Measurements from ENCODE around the gene SAP25. TPM values are rescaled to one million over a fixed set of nuclear protein-coding genes. Genes with fewer than 3 reads are reported as not detected.

The SAP25 gene
- 0.16 to 0.21 TPM in 2 of 3 replicates, not detected in the other for polyA plus RNA-seq
- polyA plus RNA-seq (2011; ENCODE audit: low read depth): not detected
- not detected in 2 replicates for polyA plus RNA-seq (2011; cell fraction: cytosol; rRNA removed)
- polyA plus RNA-seq (2011; cell fraction: nucleus; rRNA removed): 0.78 and 2.4 TPM in 2 replicates
- polyA plus RNA-seq (2012; ENCODE audit: low replicate concordance): 0.36 and 0.82 TPM in 2 replicates
- polyA minus RNA-seq: not detected in 3 replicates
- not detected for polyA minus RNA-seq (2011; cell fraction: cytosol; rRNA and poly(A)+ RNA removed)
- polyA minus RNA-seq (2011; cell fraction: nucleus; rRNA and poly(A)+ RNA removed): 0.84 TPM in 1 of 2 replicates, not detected in the other

DNA sequence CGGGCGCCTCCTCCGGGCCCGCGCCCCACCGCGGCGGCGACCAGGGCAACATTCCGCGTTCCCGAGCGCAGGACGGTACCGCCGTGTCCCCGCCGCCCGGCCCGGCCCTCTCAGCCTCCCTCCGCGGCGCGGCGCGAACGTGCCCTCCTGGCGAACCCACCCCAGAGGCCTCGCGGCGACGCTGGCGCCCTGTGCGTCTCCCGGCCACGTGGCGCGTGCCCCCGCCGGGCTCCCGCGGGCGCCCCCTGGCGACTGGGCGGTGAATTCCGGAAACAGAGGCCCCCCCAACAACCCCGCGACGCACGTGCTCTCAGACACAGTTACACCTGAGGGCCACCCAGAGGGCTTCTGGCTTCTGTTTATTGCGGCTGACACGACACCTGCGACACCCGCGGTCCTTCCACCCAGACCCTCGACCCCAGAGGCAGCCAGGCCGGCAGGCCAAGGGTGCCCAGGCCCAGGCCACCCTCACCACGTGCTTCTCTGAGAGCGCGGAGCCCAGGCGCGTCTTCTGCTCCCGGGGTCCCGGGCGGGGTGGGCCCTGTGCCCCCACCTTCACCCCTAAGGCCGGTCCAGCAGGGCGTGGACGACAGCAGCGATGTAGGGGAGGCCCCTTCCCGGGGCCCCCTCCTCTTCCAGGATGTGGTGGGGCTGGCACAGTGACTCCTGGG lies at the start of gene SAP25:
TSS of gene SAP25 (minus strand) at position 210 of the 671 bp plus-strand sequence. CDS start at position 52, 158 bp downstream.
- no peak within 1 kb of the TSS for H3K9ac ChIP-seq (ENCODE audit: control insufficient read depth, extremely low read depth, insufficient read depth, low read length)
- DNase-seq (ENCODE audit: low read depth, low spot score): no peak
- H2AFZ ChIP-seq (ENCODE audit: control insufficient read depth, low read length): no peak within 1 kb of the TSS
- peaks cover 3% of the 10 kb centered on the region for H3K4me1 ChIP-seq (ENCODE audit: control insufficient read depth, extremely low read depth, insufficient read depth, low read length)
- H3K9me3 ChIP-seq (ENCODE audit: control insufficient read depth, low read depth, low read length): no peaks in the 10 kb centered on the region
- H3K4me2 ChIP-seq (ENCODE audit: control insufficient read depth, extremely low read depth, insufficient read depth, low read depth, low read length): no peak within 1 kb of the TSS
- peaks cover 0 to 23% of the 10 kb centered on the region in 2 experiments for H3K36me3 ChIP-seq (ENCODE audit: control insufficient read depth in 2 of 2, extremely low read depth in 1 of 2, insufficient read depth in 2 of 2, low read length in 2 of 2)
- H3K9me1 ChIP-seq (ENCODE audit: control insufficient read depth, extremely low read depth, insufficient read depth, low read length): no peaks in the 10 kb centered on the region
- FAIRE-seq: no peak
- H3K27ac ChIP-seq (ENCODE audit: control insufficient read depth, insufficient read depth, low read length): no peak within 1 kb of the TSS
- dilution Hi-C loops (cut with MboI; ENCODE audit: extremely low pct_ligation_motif_present, low sequenced_read_pairs): no loop called here
- peaks cover 23% of the 10 kb centered on the region for H3K27me3 ChIP-seq (ENCODE audit: control insufficient read depth, extremely low read depth, insufficient read depth, low read length)
- no peaks in the 10 kb centered on the region for H3K79me2 ChIP-seq (ENCODE audit: control insufficient read depth, insufficient read depth, low read length)
- TF ChIP-seq, protein P1, sequence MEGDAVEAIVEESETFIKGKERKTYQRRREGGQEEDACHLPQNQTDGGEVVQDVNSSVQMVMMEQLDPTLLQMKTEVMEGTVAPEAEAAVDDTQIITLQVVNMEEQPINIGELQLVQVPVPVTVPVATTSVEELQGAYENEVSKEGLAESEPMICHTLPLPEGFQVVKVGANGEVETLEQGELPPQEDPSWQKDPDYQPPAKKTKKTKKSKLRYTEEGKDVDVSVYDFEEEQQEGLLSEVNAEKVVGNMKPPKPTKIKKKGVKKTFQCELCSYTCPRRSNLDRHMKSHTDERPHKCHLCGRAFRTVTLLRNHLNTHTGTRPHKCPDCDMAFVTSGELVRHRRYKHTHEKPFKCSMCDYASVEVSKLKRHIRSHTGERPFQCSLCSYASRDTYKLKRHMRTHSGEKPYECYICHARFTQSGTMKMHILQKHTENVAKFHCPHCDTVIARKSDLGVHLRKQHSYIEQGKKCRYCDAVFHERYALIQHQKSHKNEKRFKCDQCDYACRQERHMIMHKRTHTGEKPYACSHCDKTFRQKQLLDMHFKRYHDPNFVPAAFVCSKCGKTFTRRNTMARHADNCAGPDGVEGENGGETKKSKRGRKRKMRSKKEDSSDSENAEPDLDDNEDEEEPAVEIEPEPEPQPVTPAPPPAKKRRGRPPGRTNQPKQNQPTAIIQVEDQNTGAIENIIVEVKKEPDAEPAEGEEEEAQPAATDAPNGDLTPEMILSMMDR (optimal IDR thresholded peaks at IDR 0.05 in 1 of 3, IDR thresholded peaks at IDR 0.05 in 1 of 3, conservative IDR thresholded peaks at IDR 0.05 in 1 of 3; ENCODE audit: extremely low read depth in 1 of 3, insufficient read depth in 2 of 3, low read length in 3 of 3): no peak
- no peak for TF ChIP-seq EZH2 (IDR thresholded peaks at IDR 0.05; ENCODE audit: low read length)
- H4K20me1 ChIP-seq (ENCODE audit: control insufficient read depth, extremely low read depth, insufficient read depth, low read length): no peaks in the 10 kb centered on the region
- H3K4me3 ChIP-seq (ENCODE audit: control insufficient read depth in 2 of 3, extremely low read depth in 1 of 3, insufficient read depth in 2 of 3, low read depth in 1 of 3, low read length in 3 of 3): no peak within 1 kb of the TSS

DNA sequence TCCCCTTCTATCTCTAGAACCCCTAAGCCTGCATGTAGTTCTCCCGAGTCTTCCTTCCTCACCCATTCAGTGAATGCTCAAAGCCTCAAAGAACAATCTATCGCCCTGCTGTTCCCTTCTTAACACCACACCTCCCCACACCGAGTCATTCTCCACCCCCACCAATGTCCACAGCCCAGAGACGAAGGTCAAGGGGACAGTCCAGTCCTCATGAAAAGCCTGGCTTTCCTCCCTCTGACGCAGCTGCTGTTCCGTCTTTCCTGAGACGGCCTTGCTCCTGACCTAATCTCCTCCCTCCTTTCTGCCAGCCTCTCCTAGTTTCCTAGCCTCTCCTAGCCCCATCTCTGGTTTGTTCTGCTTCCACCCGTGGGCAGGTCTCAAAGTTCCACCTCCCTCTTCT lies 47.9 kb upstream of the SAP25 start:
- H3K36me3 ChIP-seq (ENCODE audit: control insufficient read depth in 2 of 2, extremely low read depth in 1 of 2, insufficient read depth in 2 of 2, low read length in 2 of 2): no peaks in the 10 kb centered on the region
- no peak overlapping the region for H3K4me2 ChIP-seq (ENCODE audit: control insufficient read depth, extremely low read depth, insufficient read depth, low read depth, low read length)
- no peaks in the 10 kb centered on the region for H4K20me1 ChIP-seq (ENCODE audit: control insufficient read depth, extremely low read depth, insufficient read depth, low read length)
- no peak overlapping the region for H3K4me3 ChIP-seq (ENCODE audit: control insufficient read depth in 2 of 3, extremely low read depth in 1 of 3, insufficient read depth in 2 of 3, low read depth in 1 of 3, low read length in 3 of 3)
- no peaks in the 10 kb centered on the region for H3K79me2 ChIP-seq (ENCODE audit: control insufficient read depth, insufficient read depth, low read length)
- H3K9me1 ChIP-seq (ENCODE audit: control insufficient read depth, extremely low read depth, insufficient read depth, low read length): no peaks in the 10 kb centered on the region
- no peak overlapping the region for H3K9ac ChIP-seq (ENCODE audit: control insufficient read depth, extremely low read depth, insufficient read depth, low read length)
- no peaks in the 10 kb centered on the region for H3K27me3 ChIP-seq (ENCODE audit: control insufficient read depth, extremely low read depth, insufficient read depth, low read length)
- no peak for FAIRE-seq
- no peak overlapping the region for H2AFZ ChIP-seq (ENCODE audit: control insufficient read depth, low read length)
- no peak for DNase-seq (ENCODE audit: low read depth, low spot score)
- peaks cover 4% of the 10 kb centered on the region for H3K4me1 ChIP-seq (ENCODE audit: control insufficient read depth, extremely low read depth, insufficient read depth, low read length)
- no peak overlapping the region for H3K27ac ChIP-seq (ENCODE audit: control insufficient read depth, insufficient read depth, low read length)
- H3K9me3 ChIP-seq (ENCODE audit: control insufficient read depth, low read depth, low read length): no peaks in the 10 kb centered on the region
- dilution Hi-C loops (cut with MboI; ENCODE audit: extremely low pct_ligation_motif_present, low sequenced_read_pairs): no loop called here
- TF ChIP-seq EZH2 (IDR thresholded peaks at IDR 0.05; ENCODE audit: low read length): no peak
- TF ChIP-seq, protein P1 (optimal IDR thresholded peaks at IDR 0.05 in 1 of 3, IDR thresholded peaks at IDR 0.05 in 1 of 3, conservative IDR thresholded peaks at IDR 0.05 in 1 of 3; ENCODE audit: extremely low read depth in 1 of 3, insufficient read depth in 2 of 3, low read length in 3 of 3): no peak
